Effector memory CD4-positive, alpha-beta T cell (primary cell): Measurements from ENCODE around the gene PUDP.

ENCODE experiments used
- DNase-seq, 3 donors: peaks; one replicate each; pipeline ENCODE4 v3.0.0-alpha.2; 2020
- H3K27ac ChIP-seq: 2 replicates; pipeline ENCODE4 v1.7.0; 2013; ENCODE audit warnings: mild to moderate bottlenecking, low read length, moderate library complexity; ENCODE audit not compliant: insufficient read depth, poor library complexity, severe bottlenecking
- H3K27me3 ChIP-seq: replicated peaks from 2 replicates; pipeline ENCODE4 v1.7.0; 2013; ENCODE audit warnings: mild to moderate bottlenecking, low read length; ENCODE audit not compliant: insufficient read depth, control insufficient read depth, poor library complexity, severe bottlenecking
- H3K36me3 ChIP-seq: 2 replicates; pipeline ENCODE4 v1.7.0; 2013; ENCODE audit warnings: mild to moderate bottlenecking, low read length, moderate library complexity; ENCODE audit not compliant: control insufficient read depth, insufficient read depth
- H3K4me1 ChIP-seq: 2 replicates; pipeline ENCODE4 v1.7.0; 2013; ENCODE audit warnings: low read length, mild to moderate bottlenecking; ENCODE audit not compliant: control insufficient read depth, insufficient read depth, poor library complexity, severe bottlenecking
- H3K4me3 ChIP-seq: 2 replicates; pipeline ENCODE4 v1.7.0; 2013; ENCODE audit warnings: low read length, low read depth, mild to moderate bottlenecking; ENCODE audit not compliant: insufficient read depth, poor library complexity, severe bottlenecking
- H3K9me3 ChIP-seq: 2 replicates; pipeline ENCODE4 v1.7.0; 2013; ENCODE audit warnings: mild to moderate bottlenecking, low read length, moderate library complexity; ENCODE audit not compliant: control insufficient read depth

The PUDP gene

GRCh38 chrX:7065473-7065872 is 82.5 kb downstream of the PUDP start:
- no peaks in the 10 kb centered on the region for H3K27me3 ChIP-seq
- H3K4me1 ChIP-seq = peaks cover 8% of the 10 kb centered on the region
- H3K9me3 ChIP-seq = no peaks in the 10 kb centered on the region
- DNase-seq = no peak
- H3K36me3 ChIP-seq = no peaks in the 10 kb centered on the region
- no peak overlapping the region for H3K4me3 ChIP-seq
- H3K27ac ChIP-seq = no peak overlapping the region

- H3K4me1 ChIP-seq = no peaks in the 10 kb centered on the region
- no peaks in the 10 kb centered on the region for H3K36me3 ChIP-seq
- H3K4me3 ChIP-seq = no peak overlapping the region
- no peak overlapping the region for H3K27ac ChIP-seq
- DNase-seq = no peak
- no peaks in the 10 kb centered on the region for H3K27me3 ChIP-seq
- no peaks in the 10 kb centered on the region for H3K9me3 ChIP-seq
These were observed 85.0 kb downstream of the PUDP start for GRCh38 chrX:7062903-7063302.

- H3K4me1 ChIP-seq = no peaks in the 10 kb centered on the region
- no peaks in the 10 kb centered on the region for H3K27me3 ChIP-seq
- no peaks in the 10 kb centered on the region for H3K36me3 ChIP-seq
- no peaks in the 10 kb centered on the region for H3K9me3 ChIP-seq
- no peak for DNase-seq
- no peak overlapping the region for H3K27ac ChIP-seq
- no peak overlapping the region for H3K4me3 ChIP-seq
These were observed 85.7 kb downstream of the PUDP start for GRCh38 chrX:7062276-7062675.

- Histone ChIP-seq H3K9me3 (no peaks in the 10 kb centered on the region), H3K27ac (no peak overlapping the region), H3K4me1 (no peaks in the 10 kb centered on the region), H3K36me3 (no peaks in the 10 kb centered on the region), H3K4me3 (no peak overlapping the region), H3K27me3 (no peaks in the 10 kb centered on the region)
- DNase-seq = no peak
These were observed 86.5 kb downstream of the PUDP start for GRCh38 chrX:7061429-7061828.

GRCh38 chrX:7060444-7060843 is 87.5 kb downstream of the PUDP start:
- Histone ChIP-seq H3K27me3 (no peaks in the 10 kb centered on the region), H3K4me1 (no peaks in the 10 kb centered on the region), H3K9me3 (no peaks in the 10 kb centered on the region), H3K4me3 (no peak overlapping the region), H3K27ac (no peak overlapping the region), H3K36me3 (no peaks in the 10 kb centered on the region)
- no peak for DNase-seq

- no peak for DNase-seq
- Histone ChIP-seq H3K27me3 (no peaks in the 10 kb centered on the region), H3K36me3 (no peaks in the 10 kb centered on the region), H3K4me1 (no peaks in the 10 kb centered on the region), H3K9me3 (no peaks in the 10 kb centered on the region), H3K4me3 (no peak overlapping the region), H3K27ac (no peak overlapping the region)
These were observed 88.1 kb downstream of the PUDP start for GRCh38 chrX:7059859-7060258.

GRCh38 chrX:7059214-7059838 is 88.6 kb downstream of the PUDP start:
- no peaks in the 10 kb centered on the region for H3K9me3 ChIP-seq
- no peaks in the 10 kb centered on the region for H3K4me1 ChIP-seq
- H3K36me3 ChIP-seq = no peaks in the 10 kb centered on the region
- no peak overlapping the region for H3K4me3 ChIP-seq
- no peak overlapping the region for H3K27ac ChIP-seq
- H3K27me3 ChIP-seq = no peaks in the 10 kb centered on the region
- DNase-seq = no peak

- Histone ChIP-seq H3K27ac (no peak overlapping the region), H3K36me3 (peaks cover under 1% of the 10 kb centered on the region), H3K27me3 (no peaks in the 10 kb centered on the region), H3K4me1 (no peaks in the 10 kb centered on the region), H3K9me3 (no peaks in the 10 kb centered on the region), H3K4me3 (no peak overlapping the region)
- no peak for DNase-seq
These were observed 92.4 kb downstream of the PUDP start for GRCh38 chrX:7055386-7056137.

GRCh38 chrX:7054219-7055216 is 93.4 kb downstream of the PUDP start:
- Histone ChIP-seq H3K27ac (no peak overlapping the region), H3K36me3 (peaks cover 6% of the 10 kb centered on the region), H3K4me3 (no peak overlapping the region), H3K9me3 (no peaks in the 10 kb centered on the region), H3K27me3 (no peaks in the 10 kb centered on the region), H3K4me1 (no peaks in the 10 kb centered on the region)
- no peak for DNase-seq
